A204.1 (cell line): ENCODE data around the gene ARSG.

Experiments
- FAIRE-seq: peaks from 2 replicates; lab custom pipeline; 2012; peaks lifted over from hg19 to GRCh38; lab: Jason Lieb, UNC

Gene ARSG

GRCh38 chr17:68378268-68379176 lies 87.2 kb downstream of the ARSG start:
- no peak for FAIRE-seq

- FAIRE-seq: no peak
Observed at GRCh38 chr17:68379177-68379510, 87.8 kb downstream of the ARSG start.

GRCh38 chr17:68379692-68380677 lies 88.7 kb downstream of the ARSG start:
- FAIRE-seq: no peak

- no peak for FAIRE-seq
Observed at GRCh38 chr17:68381076-68381900, 90.0 kb downstream of the ARSG start.

- FAIRE-seq: no peak
Observed at GRCh38 chr17:68382582-68383085, 91.3 kb downstream of the ARSG start.

- no peak for FAIRE-seq
Observed at GRCh38 chr17:68383120-68383442, 91.8 kb downstream of the ARSG start.

GRCh38 chr17:68383443-68384321 lies 92.4 kb downstream of the ARSG start:
- FAIRE-seq: no peak

GRCh38 chr17:68384471-68384870 lies 93.2 kb downstream of the ARSG start:
- FAIRE-seq: no peak

GRCh38 chr17:68384941-68385340 lies 93.6 kb downstream of the ARSG start:
- FAIRE-seq: no peak

- FAIRE-seq: no peak
Observed at GRCh38 chr17:68385490-68386215, 94.4 kb downstream of the ARSG start.

GRCh38 chr17:68387435-68388218 lies 96.3 kb downstream of the ARSG start:
- FAIRE-seq: no peak

- FAIRE-seq: no peak
Observed at GRCh38 chr17:68389041-68389440, 97.7 kb downstream of the ARSG start.

GRCh38 chr17:68390888-68391545 lies 99.7 kb downstream of the ARSG start:
- no peak for FAIRE-seq

GRCh38 chr17:68391561-68392268 lies 100.4 kb downstream of the ARSG start:
- no peak for FAIRE-seq

- FAIRE-seq: no peak
Observed at GRCh38 chr17:68394608-68395331, 103.5 kb downstream of the ARSG start.

GRCh38 chr17:68396226-68397107 lies 105.2 kb downstream of the ARSG start:
- no peak for FAIRE-seq

- no peak for FAIRE-seq
Observed at GRCh38 chr17:68397108-68397536, 105.8 kb downstream of the ARSG start.
